ENCODE data around the gene IQCM.
"Not testable (repeated sequence)": the region's sequence is repeated elsewhere in the genome, so short reads cannot be mapped to it uniquely, and the experiment has no call there.

Gene IQCM

DNA sequence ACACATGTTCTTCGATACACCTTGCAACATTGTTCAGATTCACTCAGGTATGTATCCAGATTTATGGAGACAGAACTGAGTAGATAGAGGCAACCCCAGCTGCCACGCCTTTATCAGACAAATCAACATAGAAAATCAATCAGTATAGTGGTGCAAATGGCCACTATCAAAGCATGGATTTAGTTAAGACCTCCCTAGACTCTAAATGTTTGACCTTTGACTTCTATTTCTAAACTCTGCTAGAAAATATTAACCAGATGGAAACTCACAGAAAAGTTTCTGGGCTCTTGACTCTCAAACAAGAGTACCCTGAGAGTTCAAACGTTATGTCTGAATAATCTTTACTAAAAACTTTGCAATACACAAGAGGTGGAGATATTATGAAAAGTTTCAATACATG is 411.5 kb downstream of the IQCM start:
- DNase-seq, result no peak

GRCh38 chr4:149403081-149403480 is 412.6 kb downstream of the IQCM start:
- no peak for DNase-seq

DNA sequence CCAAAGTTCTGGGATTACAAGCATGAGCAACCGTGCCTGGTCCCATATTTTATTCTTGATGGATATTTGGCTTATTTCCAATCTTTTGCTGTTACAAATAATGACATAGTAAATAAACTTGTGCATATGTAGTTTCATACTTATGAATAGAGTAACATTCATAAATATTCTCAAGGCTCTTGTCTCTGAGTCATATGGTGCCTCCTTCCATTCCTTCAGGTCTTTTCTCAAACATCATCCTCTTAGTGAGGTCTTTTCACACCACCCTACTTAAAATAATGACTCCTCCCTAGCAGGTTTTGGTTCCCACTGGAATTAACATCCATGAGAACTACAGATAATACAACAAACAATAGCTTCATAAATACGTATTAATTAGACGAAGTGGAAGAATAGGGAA is 416.6 kb downstream of the IQCM start:
- DNase-seq, result no peak

DNA sequence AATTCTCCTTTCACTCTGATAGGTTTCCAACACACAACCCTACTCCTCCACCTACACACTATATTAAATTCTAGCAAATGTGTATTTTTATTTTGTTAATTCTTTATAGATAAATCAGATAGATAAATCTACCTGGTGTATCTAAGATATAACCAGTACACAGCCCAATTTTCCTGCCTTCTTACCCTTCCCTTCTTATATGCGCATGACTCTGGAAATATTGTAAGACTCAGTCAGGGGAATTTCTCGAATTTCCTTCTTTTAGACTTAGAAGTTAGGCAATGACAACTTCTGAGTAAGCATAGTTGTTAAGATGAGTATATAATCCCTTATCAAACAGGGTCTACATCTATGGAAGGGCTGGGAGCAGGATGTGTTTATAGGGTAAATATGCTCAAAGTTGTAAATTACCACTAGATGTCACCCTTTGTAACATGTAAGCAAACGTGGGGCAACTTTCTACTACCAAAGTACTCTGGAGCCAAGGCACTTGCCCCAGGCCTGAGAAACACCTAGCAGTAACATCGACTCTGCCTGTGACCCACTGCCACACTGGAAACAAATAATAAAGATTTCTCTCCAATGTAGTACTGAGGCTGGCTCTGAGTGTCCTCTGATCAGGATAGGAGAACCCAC is 444.7 kb downstream of the IQCM start:
- peak; percentile 6 for DNase-seq

GRCh38 chr4:149370002-149370401 is 445.6 kb downstream of the IQCM start:
- DNase-seq, result no peak

DNA sequence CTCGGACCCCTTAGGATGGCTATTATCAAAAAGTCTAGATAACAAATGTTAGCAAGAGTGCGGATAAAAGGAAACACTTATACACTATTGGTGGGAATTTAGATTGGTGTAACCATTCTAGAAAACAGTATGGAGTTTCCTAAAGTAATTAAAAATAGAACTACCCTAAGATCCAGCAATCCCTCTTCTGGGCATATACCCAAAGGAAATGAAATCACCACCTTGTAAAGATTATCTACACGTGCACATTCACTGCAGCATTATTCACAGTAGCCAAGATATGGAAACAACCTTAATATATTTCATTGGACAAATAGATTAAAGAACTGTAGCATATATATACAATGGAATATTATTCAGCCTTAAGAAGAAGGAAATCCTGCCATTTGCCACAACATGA is 462.4 kb downstream of the IQCM start:
- DNase-seq, result no peak

- no peak for DNase-seq
Measured at GRCh38 chr4:149349541-149349940, 466.1 kb downstream of the IQCM start.

DNA sequence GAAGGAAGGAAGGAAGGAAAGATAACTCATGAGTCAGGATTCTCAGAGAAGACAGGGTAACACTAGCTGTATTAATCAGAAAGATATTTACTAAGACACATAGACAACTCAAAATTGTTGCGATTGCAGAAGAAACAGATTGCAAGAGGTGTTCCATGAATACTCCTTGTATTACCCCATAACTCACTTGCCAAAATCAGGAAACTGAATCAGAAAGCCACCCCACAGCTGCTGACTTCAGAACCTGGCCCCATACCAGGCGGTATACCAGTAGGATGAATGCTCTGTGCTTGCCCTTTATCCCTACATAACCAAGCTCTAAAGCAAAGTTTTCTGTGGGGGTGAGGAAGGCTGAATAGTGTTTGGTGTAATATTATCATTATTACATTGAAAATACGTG is 468.5 kb downstream of the IQCM start:
- DNase-seq, result no peak

DNA sequence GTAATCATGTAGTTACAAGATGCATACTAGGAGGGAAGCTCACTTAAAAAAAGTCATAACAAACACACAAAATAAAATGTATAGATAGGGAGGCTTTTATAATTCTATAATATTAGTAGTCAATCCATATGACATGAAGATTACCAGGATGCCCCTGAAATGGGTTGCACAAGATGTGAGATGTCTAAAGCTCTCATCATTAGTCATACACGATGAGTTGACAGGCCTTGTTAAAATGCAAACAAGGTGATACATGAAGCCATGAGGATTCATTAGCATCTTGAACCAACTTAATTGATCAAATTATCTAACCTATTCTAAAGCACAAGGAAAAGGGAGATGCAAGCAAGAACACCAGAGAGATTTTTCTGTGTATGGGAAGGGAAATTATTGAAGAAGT is 470.2 kb downstream of the IQCM start:
- no peak for DNase-seq

GRCh38 chr4:149344436-149344835 is 471.2 kb downstream of the IQCM start:
- DNase-seq, result no peak

DNA sequence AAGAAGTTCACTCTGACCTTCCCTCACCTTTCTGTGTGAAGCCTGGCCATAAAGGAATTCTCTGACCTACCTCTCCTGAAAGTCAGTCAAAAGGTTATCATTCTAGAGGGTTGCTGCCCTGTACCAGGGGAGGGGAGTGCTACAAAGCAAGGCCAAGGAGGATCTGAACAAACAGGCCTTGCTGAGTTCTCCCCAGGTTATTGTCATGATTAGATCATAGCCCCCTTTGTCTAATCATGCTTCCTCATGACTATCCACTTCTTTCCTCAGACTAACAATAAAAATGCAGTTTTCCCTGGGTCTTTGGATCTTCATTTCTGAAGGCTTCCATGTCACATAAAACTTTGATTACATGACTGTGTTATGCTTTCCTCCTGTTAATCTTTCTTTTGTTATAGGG is 472.0 kb downstream of the IQCM start:
- DNase-seq, result no peak

DNA sequence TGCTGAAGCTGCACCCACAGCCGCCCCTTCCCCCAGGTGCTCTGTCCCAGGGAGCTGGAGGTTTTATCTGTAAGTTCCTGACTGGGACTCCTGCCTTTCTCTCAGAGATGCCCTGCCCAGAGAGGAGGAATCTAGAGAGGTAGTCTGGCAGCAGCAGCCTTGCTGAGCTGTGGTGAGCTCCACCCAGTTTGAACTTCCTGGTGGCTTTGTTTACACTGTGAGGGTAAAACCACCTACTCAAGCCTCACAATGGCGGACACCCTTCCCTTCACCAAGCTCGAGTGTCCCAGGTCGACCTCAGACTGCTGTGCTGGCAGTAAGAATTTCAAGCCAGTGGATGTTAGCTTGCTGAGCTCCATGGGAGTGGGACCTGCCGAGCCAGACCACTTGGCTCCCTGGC is 474.5 kb downstream of the IQCM start:
- DNase-seq, result not testable (repeated sequence)

GRCh38 chr4:149328161-149328560 is 487.5 kb downstream of the IQCM start:
- DNase-seq, result no peak

- no peak for DNase-seq
Measured at GRCh38 chr4:149322203-149322602, 493.4 kb downstream of the IQCM start.

GRCh38 chr4:149321438-149321837 is 494.2 kb downstream of the IQCM start:
- DNase-seq, result no peak

GRCh38 chr4:149311076-149311475 is 504.6 kb downstream of the IQCM start:
- DNase-seq, result no peak

GRCh38 chr4:149306537-149306936 is 509.1 kb downstream of the IQCM start:
- DNase-seq, result no peak
